ENCODE data around the gene ITGA8. TPM values are rescaled to one million over a fixed set of nuclear protein-coding genes. Genes with fewer than 3 reads are reported as not detected.

Gene ITGA8
- total and polyA plus RNA-seq, 12 donors: 4.7 to 46.0 (median 22.2) TPM

- TF ChIP-seq POLR2A (IDR thresholded peaks at IDR 0.05): no peak
- no peak for TF ChIP-seq CTCF (IDR thresholded peaks at IDR 0.05)
- Histone ChIP-seq H3K36me3 (replicated peaks in 1 of 2) (no peaks in the 10 kb centered on the region), H3K27me3 (no peaks in the 10 kb centered on the region), H3K27ac (peak overlapping the region in 1 of 5 donors; percentile 55), H3K4me3 (no peak overlapping the region), H3K9me3 (replicated peaks in 1 of 3) (no peaks in the 10 kb centered on the region), H3K4me1 (replicated peaks in 1 of 2) (peaks cover 0 to 10% of the 10 kb centered on the region in 2 donors)
- intact Hi-C loops (cut with DNase I): no loop called here
- WGBS, 4 donors: 26 to 33% (median 30%) methylated on average over 3 of the region's 3 CpGs
- DNase-seq: no peak
These were observed 234.7 kb downstream of the ITGA8 start for GRCh38 chr10:15485027-15485426.

GRCh38 chr10:15484128-15484527 is 235.6 kb downstream of the ITGA8 start:
- Histone ChIP-seq H3K4me3 (no peak overlapping the region), H3K4me1 (replicated peaks in 1 of 2) (peaks cover 0 to 10% of the 10 kb centered on the region in 2 donors), H3K27ac (no peak overlapping the region), H3K9me3 (replicated peaks in 1 of 3) (no peaks in the 10 kb centered on the region), H3K36me3 (replicated peaks in 1 of 2) (no peaks in the 10 kb centered on the region), H3K27me3 (no peaks in the 10 kb centered on the region)
- intact Hi-C loops (cut with DNase I): no loop called here
- TF ChIP-seq POLR2A (IDR thresholded peaks at IDR 0.05): no peak
- no peak for TF ChIP-seq CTCF (IDR thresholded peaks at IDR 0.05)
- DNase-seq: no peak
- WGBS, 4 donors: 65 to 78% (median 74%) methylated on average over 2 to 3 of the region's 3 CpGs

GRCh38 chr10:15483215-15484075 is 236.3 kb downstream of the ITGA8 start:
- intact Hi-C loops (cut with DNase I): no loop called here

GRCh38 chr10:15482156-15482555 is 237.6 kb downstream of the ITGA8 start:
- no peak overlapping the region for H3K27ac ChIP-seq
- peaks cover 0 to 10% of the 10 kb centered on the region in 2 donors for H3K4me1 ChIP-seq (replicated peaks in 1 of 2)
- H3K36me3 ChIP-seq (replicated peaks in 1 of 2): no peaks in the 10 kb centered on the region
- H3K4me3 ChIP-seq: no peak overlapping the region
- H3K9me3 ChIP-seq (replicated peaks in 1 of 3): no peaks in the 10 kb centered on the region
- no peak for TF ChIP-seq CTCF (IDR thresholded peaks at IDR 0.05)
- no peak for TF ChIP-seq POLR2A (IDR thresholded peaks at IDR 0.05)
- DNase-seq: no peak
- intact Hi-C loops (cut with DNase I): no loop called here
- 31 to 55% (median 41%) methylated on average over 2 of the region's 2 CpGs for WGBS, 4 donors
- H3K27me3 ChIP-seq: no peaks in the 10 kb centered on the region

More at GRCh38 chr10:15483215-15484075, 236.3 kb downstream of the ITGA8 start:
- Histone ChIP-seq H3K36me3 (replicated peaks in 1 of 2) (no peaks in the 10 kb centered on the region), H3K27me3 (no peaks in the 10 kb centered on the region), H3K4me1 (replicated peaks in 1 of 2) (peaks cover 0 to 10% of the 10 kb centered on the region in 2 donors), H3K27ac (no peak overlapping the region), H3K4me3 (no peak overlapping the region), H3K9me3 (replicated peaks in 1 of 3) (no peaks in the 10 kb centered on the region)
- no peak for TF ChIP-seq POLR2A (IDR thresholded peaks at IDR 0.05)
- TF ChIP-seq CTCF (IDR thresholded peaks at IDR 0.05): no peak
- DNase-seq: no peak
- 68 to 72% (median 71%) methylated on average over 14 of the region's 14 CpGs for WGBS, 4 donors
